ENCODE results near the gene LMF2.

The LMF2 gene

DNA sequence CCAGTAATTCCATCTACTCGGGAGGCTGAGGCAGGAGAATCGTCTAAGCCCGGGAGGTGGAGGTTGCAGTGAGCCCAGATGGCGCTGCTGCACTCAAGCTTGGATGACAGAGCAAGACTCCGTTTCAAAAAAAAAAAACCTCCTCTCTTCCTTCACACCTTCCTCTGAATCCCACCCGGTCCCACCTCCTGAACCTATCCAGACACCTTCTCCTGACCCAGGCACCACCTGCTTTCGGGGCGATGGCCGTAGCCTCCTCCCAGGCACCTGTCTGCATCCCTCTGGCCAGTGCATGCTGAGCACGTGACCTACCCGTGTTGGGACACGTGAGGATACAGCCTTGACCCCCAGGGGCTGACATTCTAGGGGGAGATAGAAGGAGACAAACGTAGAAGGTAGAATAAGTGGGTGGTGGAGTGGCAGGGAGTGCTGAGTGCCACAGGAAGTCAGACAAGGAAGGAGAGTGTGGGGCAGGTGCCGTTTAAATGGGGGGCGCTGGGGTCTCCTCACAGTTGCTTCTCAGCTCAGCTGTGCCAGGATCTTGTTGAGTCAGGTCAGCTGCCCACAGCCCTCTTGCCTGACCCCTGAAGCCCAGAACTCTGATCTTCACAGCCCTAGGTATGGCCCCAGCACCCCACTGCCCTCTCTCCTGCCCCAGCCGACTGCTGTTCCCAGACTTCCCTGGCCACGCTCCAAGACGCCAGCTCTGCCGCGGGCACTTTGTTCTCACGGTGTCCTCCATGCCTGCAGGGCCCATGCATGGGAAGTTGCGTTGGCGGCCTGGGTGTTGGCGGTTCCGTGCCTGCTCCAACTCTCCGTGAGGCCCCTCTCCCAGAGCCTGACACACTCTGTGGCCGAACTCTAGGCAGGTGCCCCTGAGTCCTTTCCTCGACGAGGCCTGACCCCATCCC lies 22.0 kb downstream of the LMF2 start:
- TF ChIP-seq, protein P1, sequence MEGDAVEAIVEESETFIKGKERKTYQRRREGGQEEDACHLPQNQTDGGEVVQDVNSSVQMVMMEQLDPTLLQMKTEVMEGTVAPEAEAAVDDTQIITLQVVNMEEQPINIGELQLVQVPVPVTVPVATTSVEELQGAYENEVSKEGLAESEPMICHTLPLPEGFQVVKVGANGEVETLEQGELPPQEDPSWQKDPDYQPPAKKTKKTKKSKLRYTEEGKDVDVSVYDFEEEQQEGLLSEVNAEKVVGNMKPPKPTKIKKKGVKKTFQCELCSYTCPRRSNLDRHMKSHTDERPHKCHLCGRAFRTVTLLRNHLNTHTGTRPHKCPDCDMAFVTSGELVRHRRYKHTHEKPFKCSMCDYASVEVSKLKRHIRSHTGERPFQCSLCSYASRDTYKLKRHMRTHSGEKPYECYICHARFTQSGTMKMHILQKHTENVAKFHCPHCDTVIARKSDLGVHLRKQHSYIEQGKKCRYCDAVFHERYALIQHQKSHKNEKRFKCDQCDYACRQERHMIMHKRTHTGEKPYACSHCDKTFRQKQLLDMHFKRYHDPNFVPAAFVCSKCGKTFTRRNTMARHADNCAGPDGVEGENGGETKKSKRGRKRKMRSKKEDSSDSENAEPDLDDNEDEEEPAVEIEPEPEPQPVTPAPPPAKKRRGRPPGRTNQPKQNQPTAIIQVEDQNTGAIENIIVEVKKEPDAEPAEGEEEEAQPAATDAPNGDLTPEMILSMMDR (IDR thresholded peaks at IDR 0.05; ENCODE audit: control extremely low read depth, extremely low read depth, low read depth, missing control alignments), result no peak
- DNase-seq (ENCODE audit: extremely low spot score), result no peak
- POLR2A ChIA-PET, result interaction anchor here (0.8 kb wide), 1 partner anchor 40 kb away, joined by 3 read pairs; no protein-coding TSS in a partner anchor
- CTCF ChIA-PET, result interaction anchor here (1.0 to 2.8 kb wide), 6 partner anchors 12 to 75 kb away, joined by 3 to 12 read pairs (median 4); no protein-coding TSS in a partner anchor

- TF ChIP-seq, protein P1 (IDR thresholded peaks at IDR 0.05; ENCODE audit: control extremely low read depth, extremely low read depth, low read depth, missing control alignments), result no peak
- ChIA-PET POLR2A (interaction anchor here (0.5 to 0.8 kb wide), 2 partner anchors 32 to 41 kb away, joined by 3 to 4 read pairs; no protein-coding TSS in a partner anchor), CTCF (interaction anchor here (1.0 to 2.1 kb wide), 4 partner anchors 10 to 42 kb away, joined by 3 to 8 read pairs (median 4); partner anchors contain the start of gene SCO2)
- no peak for DNase-seq (ENCODE audit: extremely low spot score)
Measured at GRCh38 chr22:50483977-50484853, 23.3 kb downstream of the LMF2 start.

DNA sequence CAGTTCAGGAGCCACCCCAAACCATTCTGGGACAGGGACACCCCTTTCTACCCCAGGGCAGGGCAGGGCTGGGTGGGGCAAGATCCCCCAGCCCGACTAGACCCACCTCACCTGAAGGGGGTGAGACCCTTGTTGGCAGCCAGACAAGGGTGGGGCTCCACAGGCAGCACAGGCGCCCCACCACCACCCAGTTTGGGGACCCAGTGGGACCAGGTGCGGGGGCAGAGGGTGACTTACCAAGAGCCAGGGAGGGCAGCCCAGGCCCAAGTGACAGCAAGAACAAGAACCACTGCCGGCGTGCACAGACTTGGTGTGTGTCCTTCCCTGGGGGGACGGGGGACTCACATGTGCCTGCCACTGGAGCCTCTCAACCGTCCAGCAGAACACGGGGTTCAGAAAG lies 23.9 kb downstream of the LMF2 start:
- DNase-seq (ENCODE audit: extremely low spot score), result no peak
- TF ChIP-seq, protein P1 (IDR thresholded peaks at IDR 0.05; ENCODE audit: control extremely low read depth, extremely low read depth, low read depth, missing control alignments), result no peak
- POLR2A ChIA-PET, result interaction anchor here (0.6 kb wide), 1 partner anchor 51 kb away, joined by 8 read pairs; no protein-coding TSS in a partner anchor
- CTCF ChIA-PET, result interaction anchor here (1.0 to 2.1 kb wide), 4 partner anchors 11 to 42 kb away, joined by 3 to 8 read pairs (median 4); partner anchors contain the start of gene SCO2

- TF ChIP-seq, protein P1 (IDR thresholded peaks at IDR 0.05; ENCODE audit: control extremely low read depth, extremely low read depth, low read depth, missing control alignments), result no peak
- no peak for DNase-seq (ENCODE audit: extremely low spot score)
- CTCF ChIA-PET, result no interaction called here
- POLR2A ChIA-PET, result interaction anchor here (0.6 kb wide), 1 partner anchor 52 kb away, joined by 8 read pairs; no protein-coding TSS in a partner anchor
Measured at GRCh38 chr22:50483106-50483505, 24.4 kb downstream of the LMF2 start.

DNA sequence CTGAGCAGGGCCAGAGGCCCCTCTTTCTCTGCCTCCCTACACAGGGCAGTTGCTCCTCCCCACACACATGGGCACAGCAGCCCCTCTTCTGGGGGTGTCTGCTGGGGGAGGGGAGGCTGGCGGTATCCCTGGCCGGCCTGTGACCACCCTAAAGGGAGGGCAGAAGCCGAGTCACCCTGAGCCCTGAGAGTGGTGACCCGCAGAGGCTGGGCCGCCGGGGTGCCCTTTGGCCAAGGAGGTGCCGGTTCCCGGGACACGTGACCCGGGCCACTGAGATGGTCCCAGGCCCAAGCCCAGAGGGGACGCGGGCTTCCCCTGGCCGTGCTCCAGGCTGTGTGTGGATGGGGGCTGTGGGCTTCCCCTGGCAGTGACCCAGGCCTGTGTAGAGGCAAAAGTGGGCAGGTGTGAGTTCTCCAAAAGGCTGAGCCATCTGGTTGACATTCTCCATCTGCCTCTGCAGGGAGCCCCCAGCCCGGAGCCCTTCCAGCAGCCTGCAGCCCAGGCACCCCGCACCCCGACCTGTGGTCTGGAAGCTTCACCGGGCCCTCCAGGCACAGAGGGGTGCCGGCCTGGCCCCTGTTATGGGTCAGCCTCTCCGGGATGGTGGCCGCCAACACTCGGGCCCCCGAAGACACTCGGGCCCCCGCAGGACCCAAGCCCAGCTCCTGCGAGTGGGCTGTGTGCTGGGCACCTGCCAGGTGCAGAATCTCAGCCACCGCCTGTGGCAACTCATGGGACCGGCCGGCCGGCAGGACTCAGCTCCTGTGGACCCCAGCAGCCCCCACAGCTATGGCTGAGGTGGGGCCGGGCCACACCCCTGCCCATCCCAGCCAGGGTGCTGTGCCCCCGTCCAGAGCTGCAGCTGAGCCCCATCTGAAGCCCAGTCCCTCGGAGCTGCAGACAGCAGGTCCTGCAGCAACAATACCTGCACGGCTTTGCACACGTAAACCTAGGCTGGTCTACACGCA lies 25.1 kb downstream of the LMF2 start:
- ChIA-PET POLR2A (no interaction called here), CTCF (interaction anchor here (1.4 kb wide), 1 partner anchor 15 kb away, joined by 3 read pairs; no protein-coding TSS in a partner anchor)
- DNase-seq (ENCODE audit: extremely low spot score), result no peak
- TF ChIP-seq, protein P1 (IDR thresholded peaks at IDR 0.05; ENCODE audit: control extremely low read depth, extremely low read depth, low read depth, missing control alignments), result no peak
